ENCODE data around the gene SHROOM3.

DNA sequence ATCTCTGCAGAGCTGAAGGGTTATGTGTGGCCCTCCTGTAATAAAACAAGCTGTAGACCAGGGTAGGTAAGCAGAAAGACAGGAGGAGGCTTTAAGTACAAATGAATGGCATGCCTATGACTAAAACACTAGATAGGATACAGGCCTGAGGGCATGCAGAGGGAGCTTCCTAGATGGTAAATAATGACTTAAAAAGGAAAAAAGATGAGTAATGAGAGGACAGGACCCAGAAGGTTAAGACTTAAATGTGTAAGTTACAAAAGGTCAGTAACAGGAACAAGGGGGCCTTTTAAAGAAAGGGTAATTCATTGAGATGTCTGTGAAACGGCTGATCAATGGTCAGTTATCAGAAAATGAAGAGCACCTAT, 268.1 kb downstream of the SHROOM3 start:
- TF ChIP-seq TCF4 (CRISPR knock-in tag; IDR thresholded peaks at IDR 0.05; ENCODE audit: borderline replicate concordance) = no peak
- TF ChIP-seq ZNF8 (CRISPR knock-in tag; IDR thresholded peaks at IDR 0.05) = no peak
- TF ChIP-seq, protein P1, sequence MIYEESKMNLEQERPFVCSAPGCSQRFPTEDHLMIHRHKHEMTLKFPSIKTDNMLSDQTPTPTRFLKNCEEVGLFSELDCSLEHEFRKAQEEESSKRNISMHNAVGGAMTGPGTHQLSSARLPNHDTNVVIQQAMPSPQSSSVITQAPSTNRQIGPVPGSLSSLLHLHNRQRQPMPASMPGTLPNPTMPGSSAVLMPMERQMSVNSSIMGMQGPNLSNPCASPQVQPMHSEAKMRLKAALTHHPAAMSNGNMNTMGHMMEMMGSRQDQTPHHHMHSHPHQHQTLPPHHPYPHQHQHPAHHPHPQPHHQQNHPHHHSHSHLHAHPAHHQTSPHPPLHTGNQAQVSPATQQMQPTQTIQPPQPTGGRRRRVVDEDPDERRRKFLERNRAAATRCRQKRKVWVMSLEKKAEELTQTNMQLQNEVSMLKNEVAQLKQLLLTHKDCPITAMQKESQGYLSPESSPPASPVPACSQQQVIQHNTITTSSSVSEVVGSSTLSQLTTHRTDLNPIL (CRISPR knock-in tag; IDR thresholded peaks at IDR 0.05; ENCODE audit: low read depth) = no peak
- no peak for TF ChIP-seq ZFP3 (CRISPR knock-in tag; IDR thresholded peaks at IDR 0.05)
- TF ChIP-seq PATZ1 (CRISPR knock-in tag; IDR thresholded peaks at IDR 0.05; ENCODE audit: borderline replicate concordance) = no peak
- TF ChIP-seq, protein P2, sequence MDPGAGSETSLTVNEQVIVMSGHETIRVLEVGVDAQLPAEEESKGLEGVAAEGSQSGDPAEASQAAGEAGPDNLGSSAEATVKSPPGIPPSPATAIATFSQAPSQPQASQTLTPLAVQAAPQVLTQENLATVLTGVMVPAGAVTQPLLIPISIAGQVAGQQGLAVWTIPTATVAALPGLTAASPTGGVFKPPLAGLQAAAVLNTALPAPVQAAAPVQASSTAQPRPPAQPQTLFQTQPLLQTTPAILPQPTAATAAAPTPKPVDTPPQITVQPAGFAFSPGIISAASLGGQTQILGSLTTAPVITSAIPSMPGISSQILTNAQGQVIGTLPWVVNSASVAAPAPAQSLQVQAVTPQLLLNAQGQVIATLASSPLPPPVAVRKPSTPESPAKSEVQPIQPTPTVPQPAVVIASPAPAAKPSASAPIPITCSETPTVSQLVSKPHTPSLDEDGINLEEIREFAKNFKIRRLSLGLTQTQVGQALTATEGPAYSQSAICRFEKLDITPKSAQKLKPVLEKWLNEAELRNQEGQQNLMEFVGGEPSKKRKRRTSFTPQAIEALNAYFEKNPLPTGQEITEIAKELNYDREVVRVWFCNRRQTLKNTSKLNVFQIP (CRISPR knock-in tag; IDR thresholded peaks at IDR 0.05; ENCODE audit: borderline replicate concordance, low read depth) = no peak
- no peak for TF ChIP-seq ESRRG (CRISPR knock-in tag; IDR thresholded peaks at IDR 0.05)
- TF ChIP-seq ZFP30 (CRISPR knock-in tag; IDR thresholded peaks at IDR 0.05) = no peak
- TF ChIP-seq ARNTL (CRISPR knock-in tag; IDR thresholded peaks at IDR 0.05; ENCODE audit: borderline replicate concordance, low read depth) = no peak
- TF ChIP-seq ZC3H10 (CRISPR knock-in tag; IDR thresholded peaks at IDR 0.05) = no peak
- no peak for TF ChIP-seq TSHZ2 (CRISPR knock-in tag; IDR thresholded peaks at IDR 0.05)
